GM06990 (cell line): ENCODE data around the gene ADAMTS18.

Experiments
- DNase-seq: peaks from one replicate; pipeline ENCODE4 v3.0.0-alpha.2; 2011; ENCODE audit not compliant: insufficient read length; ENCODE audit errors: extremely low read depth
- H3K27me3 ChIP-seq: replicated peaks from 2 replicates; pipeline ENCODE4 v1.6.0; 2011; ENCODE audit warnings: low read length; ENCODE audit not compliant: control insufficient read depth, insufficient read depth
- H3K36me3 ChIP-seq: 2 replicates; pipeline ENCODE4 v1.5.1; 2011; ENCODE audit warnings: low read length; ENCODE audit not compliant: control insufficient read depth, insufficient read depth
- H3K4me3 ChIP-seq: replicated peaks from 2 replicates; pipeline ENCODE4 v1.5.1; 2011; ENCODE audit warnings: low read depth, mild to moderate bottlenecking, control low read depth, low read length
- TF ChIP-seq, protein P1 (sequence below): IDR thresholded peaks from 2 replicates; pipeline ENCODE4 v1.5.1; 2011; ENCODE audit warnings: low read length, control low read depth, mild to moderate bottlenecking, inconsistent platforms; ENCODE audit not compliant: insufficient read depth, poor library complexity, severe bottlenecking

The ADAMTS18 gene

DNA sequence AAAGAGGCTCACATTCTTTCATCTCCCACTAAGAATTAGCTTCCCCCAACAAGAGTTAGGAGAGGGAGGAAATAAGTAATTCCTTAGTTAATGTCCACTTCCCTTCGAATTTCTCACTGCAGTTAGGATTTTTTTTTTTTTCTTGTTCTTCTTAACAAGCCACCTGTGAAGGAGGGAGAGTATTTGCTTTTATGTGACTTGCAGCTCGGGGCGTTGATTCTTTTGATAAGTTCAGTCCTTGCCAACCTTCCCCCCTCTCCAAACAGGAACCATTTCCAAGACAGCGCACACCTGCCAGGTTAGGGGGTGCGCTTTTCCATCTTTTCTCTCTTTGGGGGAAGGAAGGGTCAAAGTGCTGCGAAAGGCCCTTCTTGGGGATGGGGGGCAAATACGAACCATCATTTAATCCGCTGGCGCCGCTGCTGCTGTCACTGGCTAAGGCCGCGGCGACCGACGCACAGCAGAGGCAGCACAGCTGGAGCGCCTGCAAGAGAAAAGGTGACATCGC lies 758 bp downstream of the ADAMTS18 start:
- Histone ChIP-seq H3K27me3 (no peaks in the 10 kb centered on the region), H3K4me3 (no peak overlapping the region)
- peak; percentile 8 for DNase-seq

DNA sequence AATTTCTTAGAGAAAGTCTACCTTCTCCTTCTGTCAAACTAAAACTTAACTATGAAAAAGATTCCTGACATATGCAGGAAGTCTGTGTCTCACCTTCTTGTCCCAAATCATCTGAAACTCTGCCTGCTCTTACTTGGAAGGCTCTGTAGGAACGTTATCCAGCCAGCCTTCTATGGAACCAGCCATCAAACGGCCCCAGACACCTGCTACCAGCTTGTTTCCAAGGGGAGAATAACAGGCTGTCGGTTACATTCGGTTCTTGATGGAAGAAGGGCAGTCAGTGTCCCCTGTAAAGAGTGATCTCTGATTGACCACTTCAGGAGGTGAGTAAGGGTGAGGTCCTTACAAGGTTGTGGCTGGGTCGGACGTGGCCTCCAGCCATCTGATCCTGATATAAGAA lies 1.7 kb downstream of the ADAMTS18 start:
- H3K27me3 ChIP-seq: no peaks in the 10 kb centered on the region
- TF ChIP-seq, protein P1, sequence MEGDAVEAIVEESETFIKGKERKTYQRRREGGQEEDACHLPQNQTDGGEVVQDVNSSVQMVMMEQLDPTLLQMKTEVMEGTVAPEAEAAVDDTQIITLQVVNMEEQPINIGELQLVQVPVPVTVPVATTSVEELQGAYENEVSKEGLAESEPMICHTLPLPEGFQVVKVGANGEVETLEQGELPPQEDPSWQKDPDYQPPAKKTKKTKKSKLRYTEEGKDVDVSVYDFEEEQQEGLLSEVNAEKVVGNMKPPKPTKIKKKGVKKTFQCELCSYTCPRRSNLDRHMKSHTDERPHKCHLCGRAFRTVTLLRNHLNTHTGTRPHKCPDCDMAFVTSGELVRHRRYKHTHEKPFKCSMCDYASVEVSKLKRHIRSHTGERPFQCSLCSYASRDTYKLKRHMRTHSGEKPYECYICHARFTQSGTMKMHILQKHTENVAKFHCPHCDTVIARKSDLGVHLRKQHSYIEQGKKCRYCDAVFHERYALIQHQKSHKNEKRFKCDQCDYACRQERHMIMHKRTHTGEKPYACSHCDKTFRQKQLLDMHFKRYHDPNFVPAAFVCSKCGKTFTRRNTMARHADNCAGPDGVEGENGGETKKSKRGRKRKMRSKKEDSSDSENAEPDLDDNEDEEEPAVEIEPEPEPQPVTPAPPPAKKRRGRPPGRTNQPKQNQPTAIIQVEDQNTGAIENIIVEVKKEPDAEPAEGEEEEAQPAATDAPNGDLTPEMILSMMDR: no peak

More for the DNA sequence above, 758 bp downstream of the ADAMTS18 start:
- no peaks in the 10 kb centered on the region for H3K36me3 ChIP-seq
- TF ChIP-seq, protein P1: no peak

DNA sequence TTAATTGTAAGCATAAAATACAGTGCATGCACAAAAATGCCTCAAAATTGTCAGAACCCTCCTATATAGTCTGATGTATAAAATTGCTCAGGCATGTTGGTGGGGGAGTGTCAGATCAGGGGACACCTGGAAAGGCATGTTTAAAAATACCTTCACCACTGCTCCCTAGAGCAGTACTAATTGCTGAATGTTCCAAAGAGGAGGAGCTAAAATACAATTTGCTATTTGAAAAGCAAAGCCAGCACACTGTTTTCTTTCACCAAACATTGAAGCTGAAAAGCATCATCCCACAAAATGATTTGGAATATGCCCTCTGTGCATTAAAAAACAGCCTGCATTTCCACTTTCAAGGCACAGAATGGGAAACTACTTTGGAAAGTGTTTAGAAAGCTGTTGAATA lies 2.6 kb downstream of the ADAMTS18 start:
- DNase-seq: no peak
- Histone ChIP-seq H3K27me3 (no peaks in the 10 kb centered on the region; the same call in 1 of the 2 replicates), H3K36me3 (no peaks in the 10 kb centered on the region), H3K4me3 (no peak overlapping the region)
- TF ChIP-seq, protein P1: no peak

More for the DNA sequence above, 1.7 kb downstream of the ADAMTS18 start:
- no peak for DNase-seq
- Histone ChIP-seq H3K4me3 (no peak overlapping the region), H3K36me3 (no peaks in the 10 kb centered on the region)

DNA sequence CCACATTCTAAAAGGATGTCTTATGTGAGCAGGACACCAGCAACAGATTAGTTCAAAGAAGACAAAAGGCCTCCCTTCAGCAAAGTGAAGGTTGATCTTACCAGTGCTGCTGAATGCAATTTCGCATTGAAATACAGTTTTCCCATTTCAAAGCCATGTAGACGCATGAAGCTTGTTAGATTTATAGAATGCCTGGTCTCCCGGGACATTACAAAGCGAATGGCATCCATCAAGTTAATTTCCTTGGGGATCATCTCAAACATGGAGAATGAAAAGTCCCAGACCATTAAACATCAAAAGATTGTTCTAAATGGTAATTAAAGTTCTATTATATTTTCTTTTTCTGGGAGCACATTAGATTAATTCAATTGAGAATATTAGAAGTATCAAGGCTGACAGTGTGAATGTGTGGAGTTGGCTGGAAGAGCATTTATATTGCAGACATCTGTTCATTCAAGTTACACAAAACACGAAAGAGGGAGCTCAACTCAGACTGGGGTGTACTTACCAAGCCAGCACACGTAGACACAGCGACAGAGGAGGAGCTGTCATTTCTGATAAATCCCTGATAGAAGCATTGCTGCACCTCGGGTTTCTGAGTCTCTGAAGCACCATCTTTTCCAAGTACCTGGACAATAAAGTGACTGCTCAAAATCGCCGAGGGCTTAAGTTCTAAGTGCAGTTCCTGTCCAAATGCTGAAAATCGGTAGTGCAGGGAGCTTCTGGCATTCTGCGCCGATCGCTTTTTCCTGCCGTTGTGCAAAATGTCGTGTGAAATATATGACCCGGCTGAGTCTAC lies 3.8 kb downstream of the ADAMTS18 start:
- Histone ChIP-seq H3K4me3 (no peak overlapping the region), H3K27me3 (no peaks in the 10 kb centered on the region; the same call in 1 of the 2 replicates), H3K36me3 (no peaks in the 10 kb centered on the region)
- TF ChIP-seq, protein P1: no peak
- no peak for DNase-seq

DNA sequence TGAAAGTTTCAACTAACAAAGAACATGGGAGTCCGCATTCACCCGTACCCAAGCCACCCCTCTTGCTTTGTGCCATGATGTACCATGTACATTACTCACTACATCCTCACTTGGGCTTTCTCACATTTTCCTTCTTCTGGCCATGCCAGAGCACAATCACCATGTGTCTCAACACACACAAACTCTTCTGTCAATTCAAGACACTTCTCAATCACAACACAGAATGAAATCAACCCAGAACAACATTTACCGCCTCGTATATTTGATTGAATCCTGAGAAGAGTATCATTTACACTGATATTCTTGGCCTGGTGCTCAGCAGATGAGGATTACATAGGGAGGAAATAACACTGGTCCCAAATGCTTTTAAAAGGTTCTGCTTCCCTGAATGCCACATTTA lies 4.5 kb downstream of the ADAMTS18 start:
- Histone ChIP-seq H3K36me3 (no peaks in the 10 kb centered on the region), H3K27me3 (no peaks in the 10 kb centered on the region; the same call in 1 of the 2 replicates), H3K4me3 (no peak overlapping the region)
- no peak for DNase-seq
- TF ChIP-seq, protein P1: no peak
